Left forelimb (tissue), 1 donor: ENCODE data around the gene CD300LG.
"Not testable (repeated sequence)": the region's sequence is repeated elsewhere in the genome, so short reads cannot be mapped to it uniquely, and the experiment has no call there.

Source experiments
- DNase-seq: peaks from one replicate; pipeline ENCODE4 v3.0.0-alpha.2; 2018; ENCODE audit warnings: low spot score

The CD300LG gene

DNA sequence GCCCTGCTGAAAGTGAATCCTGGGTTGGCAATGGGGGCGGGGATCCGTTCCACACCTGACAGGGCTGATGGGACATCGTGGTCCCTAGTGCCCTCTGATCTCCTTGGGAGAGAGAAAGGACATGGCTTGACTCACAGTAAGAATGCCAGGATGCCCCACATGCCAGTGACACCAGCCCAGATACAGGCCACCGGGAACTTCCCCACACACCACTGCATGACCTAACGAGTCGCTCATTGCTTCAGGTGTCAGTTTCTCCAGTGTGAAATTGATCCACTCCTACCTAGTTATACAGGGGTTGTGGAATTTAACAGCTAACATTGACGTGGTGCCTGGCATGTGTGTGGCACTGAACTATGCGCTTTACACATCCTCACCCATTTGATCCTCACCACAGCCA lies 7.5 kb downstream of the CD300LG start:
- DNase-seq, result no peak

- no peak for DNase-seq
Observed at GRCh38 chr17:43855061-43855460, 8.1 kb downstream of the CD300LG start.

DNA sequence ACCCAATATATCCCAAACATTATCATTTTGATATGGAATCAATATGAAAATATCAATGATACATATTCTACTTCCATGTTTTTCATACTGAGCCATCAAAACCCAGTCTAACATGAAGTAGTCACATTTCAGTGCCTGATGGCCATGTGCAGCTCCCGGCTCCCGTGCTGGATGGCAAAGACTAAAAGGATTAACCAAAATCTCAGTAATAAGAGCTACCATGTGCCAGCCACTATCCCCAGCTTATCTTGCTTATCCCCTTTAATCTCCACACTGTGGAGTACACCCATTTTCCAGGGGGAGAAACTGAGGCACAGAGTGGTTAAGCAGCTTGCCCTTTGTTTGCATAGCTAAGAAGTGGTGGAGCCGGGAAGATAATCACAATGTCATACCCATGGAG lies 9.2 kb downstream of the CD300LG start:
- no peak for DNase-seq

GRCh38 chr17:43857141-43857540 lies 10.2 kb downstream of the CD300LG start:
- no peak for DNase-seq

GRCh38 chr17:43857957-43858600 lies 11.1 kb downstream of the CD300LG start:
- no peak for DNase-seq

DNA sequence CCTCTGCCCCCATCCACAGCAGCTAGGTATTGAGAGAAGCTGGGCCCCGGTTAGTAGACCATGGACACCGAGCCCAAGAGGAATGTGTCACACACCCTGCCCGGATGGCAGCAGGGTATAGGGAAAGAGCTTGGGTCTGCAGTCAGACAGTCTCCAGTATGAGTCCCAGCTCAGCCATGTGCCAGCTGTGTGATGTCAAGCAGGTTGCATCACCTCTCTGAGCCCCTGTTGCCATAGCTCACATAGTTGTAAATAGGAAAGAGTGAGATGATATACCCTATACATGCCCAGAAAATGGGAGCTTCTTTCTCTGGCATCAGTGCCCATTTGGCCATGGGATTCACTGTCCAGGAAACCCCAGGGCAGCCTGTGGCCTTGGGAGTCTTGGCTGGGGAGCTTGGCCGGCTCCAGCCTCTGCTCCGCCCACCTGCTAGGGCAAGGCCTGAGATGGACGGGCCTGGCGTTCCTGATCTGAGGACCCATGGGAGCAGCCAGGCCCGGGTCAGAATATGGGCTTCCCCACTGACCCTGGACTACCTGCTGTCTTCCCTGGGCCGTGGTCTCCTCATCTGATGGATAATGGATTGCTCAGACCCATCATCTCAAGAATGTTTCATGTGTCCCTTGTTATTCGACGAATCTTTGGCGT lies 13.2 kb downstream of the CD300LG start:
- DNase-seq, result no peak

- no peak for DNase-seq
Observed at GRCh38 chr17:43860927-43861622, 14.1 kb downstream of the CD300LG start.

GRCh38 chr17:43861960-43862359 lies 15.0 kb downstream of the CD300LG start:
- no peak for DNase-seq

DNA sequence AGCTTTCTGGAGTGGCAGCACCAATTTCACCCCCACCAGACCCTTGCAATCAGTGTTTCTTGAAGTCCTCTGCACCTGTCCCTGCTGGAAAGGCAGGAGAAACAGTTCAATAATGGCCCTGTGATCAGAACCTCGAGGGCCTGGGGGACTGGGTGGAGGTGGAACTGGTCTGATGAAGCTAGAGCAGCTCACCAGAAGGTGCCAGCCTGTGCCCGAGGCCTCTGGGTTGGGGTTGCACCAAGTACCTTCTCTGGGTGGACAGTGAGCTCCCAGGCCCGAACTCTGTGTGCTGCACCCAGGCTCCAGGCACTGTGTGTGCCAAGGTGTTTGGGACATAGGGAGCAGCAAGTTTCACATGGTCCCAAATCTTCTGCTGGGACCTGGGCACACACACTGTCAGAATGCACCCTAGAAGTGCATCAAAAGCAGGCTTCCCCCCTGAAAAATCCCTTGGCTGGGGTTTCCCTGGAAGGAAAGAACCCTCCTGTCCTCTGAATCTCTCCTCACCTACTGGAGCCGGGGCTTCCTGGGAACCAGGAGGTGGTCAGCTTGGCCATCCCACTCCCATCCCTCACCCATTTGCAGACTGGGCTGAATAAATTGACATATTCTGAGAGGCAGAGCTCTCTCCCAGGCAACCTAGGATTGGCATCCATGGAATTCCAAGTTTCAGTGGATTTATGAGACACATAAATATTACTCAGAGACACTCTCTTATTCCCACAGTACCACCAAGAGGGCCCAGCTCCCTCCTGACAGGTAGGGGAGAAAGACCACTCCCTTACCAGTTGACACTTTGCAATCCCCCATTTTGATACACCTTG lies 17.4 kb downstream of the CD300LG start:
- no peak for DNase-seq

- no peak for DNase-seq
Observed at GRCh38 chr17:43868226-43868994, 21.4 kb downstream of the CD300LG start.

GRCh38 chr17:43869031-43869430 lies 22.1 kb downstream of the CD300LG start:
- DNase-seq, result not testable (repeated sequence)

DNA sequence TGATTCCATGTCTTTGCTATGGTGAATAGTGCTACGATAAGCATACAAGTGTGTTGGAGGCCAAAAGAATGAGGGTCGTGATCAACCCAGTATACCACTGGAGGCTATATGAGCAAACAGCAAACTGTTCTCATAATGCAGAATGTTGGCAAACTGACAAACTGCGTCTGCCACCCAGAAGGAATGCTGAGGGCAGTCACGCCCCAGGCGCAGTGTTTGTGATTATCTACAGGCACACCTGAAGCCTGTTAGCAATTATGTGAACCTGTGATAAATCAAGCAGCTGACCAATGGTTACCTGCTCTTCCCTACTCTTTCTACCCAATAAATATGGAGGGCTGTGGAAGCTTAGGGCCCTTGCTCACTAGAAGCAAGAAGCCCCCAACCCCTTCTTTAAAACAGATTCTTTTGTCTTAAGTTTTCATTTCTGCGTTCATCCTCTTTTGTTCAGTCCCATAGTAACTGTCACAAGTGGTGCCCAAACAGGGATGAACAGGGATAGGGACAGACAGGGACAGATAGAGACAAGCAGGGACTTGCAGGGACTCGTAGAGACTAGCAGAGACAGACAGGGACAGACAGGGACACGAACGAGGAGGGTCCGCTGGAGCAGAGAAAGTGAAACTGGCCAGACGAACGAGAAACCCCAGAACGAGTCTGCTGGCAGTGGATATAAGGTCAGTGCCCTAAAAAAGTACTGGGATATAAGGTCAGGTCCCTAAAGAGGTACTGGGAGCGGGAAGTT lies 25.1 kb downstream of the CD300LG start:
- DNase-seq, result no peak

DNA sequence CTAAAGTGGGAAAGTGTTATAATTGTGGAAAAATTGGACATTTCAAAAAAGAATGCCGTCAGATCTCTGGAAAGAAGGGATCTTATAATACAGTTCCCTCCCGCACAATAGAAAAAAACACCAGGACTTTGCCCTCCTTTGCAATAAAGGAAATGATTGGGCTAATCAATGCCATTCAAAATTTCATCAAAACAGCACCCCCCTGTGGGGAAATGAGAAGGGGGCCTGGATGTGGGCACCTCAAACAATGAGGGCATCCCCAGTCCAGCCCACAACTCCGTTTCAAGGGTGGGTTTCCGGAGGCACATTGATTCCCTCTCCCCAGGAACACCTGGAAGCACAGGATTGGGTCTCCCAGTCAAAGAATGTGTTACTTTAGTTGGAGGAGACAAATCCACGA lies 26.1 kb downstream of the CD300LG start:
- DNase-seq, result no peak

DNA sequence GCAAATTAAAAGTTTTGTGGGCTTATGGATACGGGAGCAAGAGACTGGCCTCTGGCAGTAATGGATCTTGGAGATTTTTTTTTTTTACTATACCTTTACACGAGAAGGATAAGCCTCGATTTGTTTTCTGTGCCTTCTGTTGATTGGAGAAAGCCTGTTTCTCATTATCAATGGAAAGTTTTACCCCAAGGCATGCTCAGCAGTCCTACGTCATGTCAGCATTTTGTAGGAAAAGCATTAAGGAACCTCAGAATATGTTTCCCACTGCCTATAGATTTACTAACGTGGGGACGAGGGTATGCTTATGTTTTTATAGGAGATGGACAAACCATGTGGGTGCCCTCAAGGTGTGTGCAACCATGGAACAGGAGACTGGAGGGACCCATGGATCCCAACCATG lies 26.8 kb downstream of the CD300LG start:
- no peak for DNase-seq

- DNase-seq, result no peak
Observed at GRCh38 chr17:43874293-43874692, 27.3 kb downstream of the CD300LG start.

- no peak for DNase-seq
Observed at GRCh38 chr17:43875476-43876147, 28.6 kb downstream of the CD300LG start.

GRCh38 chr17:43877031-43877430 lies 30.1 kb downstream of the CD300LG start:
- no peak for DNase-seq

- DNase-seq, result no peak
Observed at GRCh38 chr17:43877451-43878155, 30.6 kb downstream of the CD300LG start.

- DNase-seq, result peak; percentile 86
Observed at GRCh38 chr17:43878260-43879175, 31.5 kb downstream of the CD300LG start.
